Measurements from ENCODE around the gene PEX11A.
"Not testable (repeated sequence)": the region's sequence is repeated elsewhere in the genome, so short reads cannot be mapped to it uniquely, and the experiment has no call there.

The PEX11A gene, protein sequence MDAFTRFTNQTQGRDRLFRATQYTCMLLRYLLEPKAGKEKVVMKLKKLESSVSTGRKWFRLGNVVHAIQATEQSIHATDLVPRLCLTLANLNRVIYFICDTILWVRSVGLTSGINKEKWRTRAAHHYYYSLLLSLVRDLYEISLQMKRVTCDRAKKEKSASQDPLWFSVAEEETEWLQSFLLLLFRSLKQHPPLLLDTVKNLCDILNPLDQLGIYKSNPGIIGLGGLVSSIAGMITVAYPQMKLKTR

GRCh38 chr15:89690276-89691218 lies at the start of gene PEX11A, which contains the start of gene WDR93:
PEX11A (minus strand) TSS chr15:89690754; CDS start chr15:89690632, 122 bp downstream.
WDR93 (plus strand) TSS chr15:89690811; CDS start chr15:89701747, 10,936 bp downstream.
- peak; percentile 14 for DNase-seq

GRCh38 chr15:89740137-89740536 lies 49.6 kb upstream of the PEX11A start:
- DNase-seq = peak; percentile 54

DNA sequence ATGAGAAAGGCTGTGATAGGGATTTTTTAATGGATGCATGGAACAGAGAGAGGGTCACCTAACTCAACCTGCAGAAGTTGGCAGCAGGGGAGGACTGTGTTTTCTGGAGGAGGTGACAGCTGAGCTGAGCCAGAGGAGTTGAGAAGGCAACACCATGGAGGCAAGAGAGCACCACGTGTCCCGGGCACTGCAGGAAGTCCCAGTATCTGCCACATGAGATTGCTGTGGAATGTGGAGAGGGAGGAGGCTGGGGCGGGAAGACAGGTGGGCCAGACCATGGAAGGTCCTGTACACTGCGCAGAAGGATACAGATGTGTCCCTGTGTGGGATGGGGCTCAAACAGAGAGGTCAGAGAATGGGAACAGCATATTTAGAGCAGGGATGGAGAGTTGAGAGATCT lies 45.2 kb upstream of the PEX11A start:
- DNase-seq = no peak

GRCh38 chr15:89732451-89733172 lies 42.1 kb upstream of the PEX11A start:
- DNase-seq = no peak

- no peak for DNase-seq
Observed at GRCh38 chr15:89731275-89731674, 40.7 kb upstream of the PEX11A start.

DNA sequence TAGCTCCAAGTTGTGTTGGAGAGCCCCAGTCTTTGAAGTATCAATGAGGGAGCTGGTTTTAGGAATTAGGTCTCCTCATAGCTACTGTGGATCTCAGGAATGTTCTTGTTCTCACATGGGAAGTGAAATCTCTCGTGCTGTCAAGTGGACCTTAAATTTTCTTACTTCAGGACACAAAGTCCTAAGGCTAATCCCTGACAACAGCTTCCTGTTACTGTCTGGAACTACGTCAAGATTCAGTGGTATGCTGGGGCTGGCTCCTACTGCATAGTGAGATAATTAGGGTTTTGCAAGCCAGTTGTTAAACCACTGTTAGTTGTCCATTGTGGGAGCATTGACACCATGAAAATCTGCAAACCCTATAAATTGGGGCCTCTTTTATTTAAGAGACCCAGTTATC lies 37.7 kb upstream of the PEX11A start:
- DNase-seq = no peak

DNA sequence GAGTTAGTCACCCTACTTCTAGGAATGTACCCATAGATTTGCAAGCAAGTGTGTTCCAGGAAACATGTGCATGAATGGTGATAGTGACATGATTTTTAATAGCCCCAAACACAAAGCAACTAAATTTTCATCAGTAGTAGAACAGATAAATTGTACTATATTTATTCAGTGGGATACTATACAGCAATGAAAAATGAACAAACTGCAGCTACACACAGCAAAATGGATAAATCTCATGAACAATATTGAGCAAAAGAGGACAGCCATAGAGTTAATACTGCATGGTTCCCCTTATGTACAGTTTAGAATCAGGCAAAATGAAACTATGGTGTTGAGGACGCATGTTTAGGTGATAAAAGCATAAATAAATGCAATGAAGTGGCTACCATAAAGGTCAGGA lies 34.5 kb upstream of the PEX11A start:
- no peak for DNase-seq

- no peak for DNase-seq
Observed at GRCh38 chr15:89724621-89725020, 34.1 kb upstream of the PEX11A start.

- no peak for DNase-seq
Observed at GRCh38 chr15:89723031-89723430, 32.5 kb upstream of the PEX11A start.

DNA sequence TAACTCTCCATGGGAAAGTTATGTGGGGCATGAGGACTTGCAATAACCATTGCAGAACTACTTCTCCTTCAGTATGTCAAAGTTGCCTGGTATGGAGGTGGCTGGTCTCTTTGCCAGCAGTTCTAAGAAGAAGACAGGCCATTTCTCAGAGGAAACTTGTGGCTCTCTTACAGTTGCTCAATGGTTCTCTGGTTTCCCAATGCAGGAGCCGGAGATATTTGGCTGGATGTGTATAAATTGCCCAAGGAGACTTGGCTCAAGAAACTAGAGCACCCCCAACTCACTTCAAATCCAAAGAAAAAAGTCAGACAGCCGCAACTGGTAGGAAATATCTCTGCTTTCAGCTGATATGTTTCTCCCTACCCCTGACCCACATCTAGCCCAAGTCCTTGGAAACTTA lies 24.2 kb upstream of the PEX11A start:
- DNase-seq = no peak

DNA sequence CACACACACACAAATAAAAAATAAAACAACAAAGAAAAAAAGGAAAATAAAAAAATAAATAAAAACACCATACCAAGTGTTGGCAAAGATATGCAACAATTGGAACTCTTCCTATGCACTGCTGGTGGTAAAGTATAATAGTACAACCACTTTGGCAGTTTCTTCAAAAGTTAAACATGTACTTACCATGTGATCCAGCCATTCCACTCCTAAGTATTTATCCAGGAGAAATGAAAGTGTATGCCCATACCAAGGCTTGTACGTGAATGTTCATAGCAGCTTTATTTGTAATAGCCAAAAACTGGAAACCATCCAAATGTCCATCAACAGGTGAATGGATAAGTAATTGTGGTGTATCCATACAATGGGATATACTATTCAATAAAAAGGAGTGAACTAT lies 17.0 kb upstream of the PEX11A start:
- DNase-seq = no peak

- no peak for DNase-seq
Observed at GRCh38 chr15:89704411-89704810, 13.9 kb upstream of the PEX11A start.

- no peak for DNase-seq
Observed at GRCh38 chr15:89695198-89695597, 4.6 kb upstream of the PEX11A start.

DNA sequence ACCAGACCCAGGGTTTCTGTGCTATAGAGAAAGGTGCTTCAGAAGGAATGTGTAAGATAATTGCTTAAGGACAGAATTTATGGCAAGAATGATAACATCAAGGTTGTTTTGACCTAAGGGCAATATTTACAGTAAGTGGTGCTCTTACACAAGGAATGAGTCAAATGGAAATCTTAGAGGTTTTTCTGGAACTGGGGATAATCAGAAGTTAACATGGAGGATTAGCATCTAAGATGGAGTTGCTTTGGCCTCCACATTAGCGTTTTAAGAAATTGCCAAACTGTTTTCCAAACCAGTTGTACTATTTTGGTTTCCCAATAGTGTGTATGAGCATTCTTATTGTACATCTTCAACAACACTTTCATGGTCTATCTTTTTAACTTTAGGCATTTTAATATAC lies 3.1 kb upstream of the PEX11A start:
- DNase-seq = no peak

- no peak for DNase-seq
Observed at GRCh38 chr15:89693091-89693490, 2.5 kb upstream of the PEX11A start.

- DNase-seq = not testable (repeated sequence)
Observed at GRCh38 chr15:89689930-89690275, 651 bp downstream of the PEX11A start.

DNA sequence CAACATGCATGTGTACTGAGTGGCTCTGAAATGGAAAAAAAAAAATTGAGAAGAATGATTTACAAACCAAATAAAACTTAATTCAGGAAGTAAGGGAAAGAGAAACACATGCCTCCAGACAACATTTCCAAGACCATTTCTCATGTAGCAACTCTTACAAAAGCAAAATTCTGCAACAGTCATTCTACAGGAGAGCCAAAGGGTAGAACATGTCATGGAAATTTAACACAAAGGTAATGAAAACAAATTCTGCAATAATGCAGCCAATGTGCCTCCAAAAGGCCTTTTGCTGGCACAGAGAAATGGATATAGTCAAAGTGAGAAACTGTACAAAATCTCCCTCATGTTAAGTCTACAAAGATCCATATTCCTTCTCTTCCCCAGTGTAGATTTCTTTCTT lies 4.0 kb downstream of the PEX11A start:
- no peak for DNase-seq

GRCh38 chr15:89685995-89686394 lies 4.6 kb downstream of the PEX11A start:
- DNase-seq = no peak

GRCh38 chr15:89681146-89681545 lies 9.4 kb downstream of the PEX11A start:
- DNase-seq = no peak

- no peak for DNase-seq
Observed at GRCh38 chr15:89680282-89680873, 10.2 kb downstream of the PEX11A start.

DNA sequence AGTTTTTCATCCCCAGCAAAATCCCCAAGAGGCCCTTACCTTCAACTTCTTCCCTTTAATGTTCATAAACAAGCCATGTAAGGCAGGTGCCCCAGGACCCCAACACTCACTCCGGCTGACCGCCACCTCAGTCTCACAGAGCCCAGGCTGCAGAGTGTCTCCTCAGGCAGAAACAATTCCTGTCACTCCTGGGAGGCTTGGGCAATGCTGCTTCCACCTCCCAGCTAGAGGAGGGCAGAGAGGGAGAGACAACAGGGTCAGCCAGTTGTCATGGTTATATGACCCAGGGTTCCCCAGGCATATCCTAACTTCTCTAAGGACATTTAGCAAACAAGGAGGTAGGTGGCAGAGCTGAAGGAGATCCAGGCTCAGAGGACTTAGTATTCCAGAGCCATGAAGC lies 11.3 kb downstream of the PEX11A start, which contains the start of gene PLIN1:
Gene PLIN1 (minus strand): TSS at position 156 of the 400 bp plus-strand sequence. CDS start 1,878 bp downstream, outside the sequence.
- no peak for DNase-seq

GRCh38 chr15:89677381-89677780 lies 13.2 kb downstream of the PEX11A start:
- no peak for DNase-seq

- no peak for DNase-seq
Observed at GRCh38 chr15:89675606-89676005, 14.9 kb downstream of the PEX11A start.
